Gastroesophageal sphincter (tissue), 4 donors: ENCODE measurements around the gene GABRB2. TPM values are rescaled to one million over a fixed set of nuclear protein-coding genes. Genes with fewer than 3 reads are reported as not detected.

Experiments
- ATAC-seq: fragments of 150-250 bp; one replicate; pipeline ENCODE4 v1.9.1; 2016; ENCODE audit warnings: mild to moderate bottlenecking, moderate library complexity
- H3K27ac ChIP-seq, 4 donors: fragments of 200-600 bp; sonication (generic) in 3 of 4; 1 replicate in 3 of 4; 2 replicates in 1 of 4; pipeline ENCODE4 v1.5.1; 2016 to 2019
- H3K27me3 ChIP-seq: fragments of 200-600 bp; sonication (generic); one replicate; pipeline ENCODE4 v1.5.1; 2019
- H3K36me3 ChIP-seq, 2 donors: fragments of 200-600 bp; sonication (generic); one replicate each; pipeline ENCODE4 v1.5.1; 2019; ENCODE audit warnings: control low read depth in 1 of 2
- H3K4me1 ChIP-seq, 3 donors: fragments of 200-600 bp; sonication (generic); 1 replicate in 2 of 3; 2 replicates in 1 of 3; pipeline ENCODE4 v1.5.1; 2016 to 2019; ENCODE audit warnings: control low read depth in 2 of 3
- H3K4me3 ChIP-seq, 2 donors: fragments of 200-600 bp; sonication (generic); one replicate each; pipeline ENCODE4 v1.5.1; 2019; ENCODE audit warnings: mild to moderate bottlenecking in 1 of 2, moderate library complexity in 1 of 2
- H3K9me3 ChIP-seq, 3 donors: fragments of 200-600 bp; sonication (generic); one replicate each; pipeline ENCODE4 v1.5.1; 2017 to 2019; ENCODE audit warnings: control low read depth in 2 of 3
- CTCF ChIP-seq, 4 experiments: fragments of 200-600 bp in 2 of 4; fragments of 450-650 bp in 2 of 4; sonication (generic) in 1 of 4; IDR thresholded peaks; one replicate each; pipeline ENCODE4 v1.5.1; 2017 to 2019; ENCODE audit warnings: antibody characterized with exemption in 4 of 4, mild to moderate bottlenecking in 2 of 4, moderate library complexity in 2 of 4
- EP300 ChIP-seq: sonication (generic); formaldehyde crosslinking; IDR thresholded peaks from one replicate; pipeline ENCODE4 v1.6.1; 2017; ENCODE audit warnings: antibody characterized with exemption, mild to moderate bottlenecking
- POLR2A ChIP-seq, 2 donors: fragments of 450-650 bp; IDR thresholded peaks; one replicate each; pipeline ENCODE4 v1.6.1; 2017; ENCODE audit warnings: antibody characterized with exemption in 2 of 2, mild to moderate bottlenecking in 2 of 2, moderate library complexity in 1 of 2
- POLR2AphosphoS5 ChIP-seq: sonication (generic); formaldehyde crosslinking; IDR thresholded peaks from one replicate; pipeline ENCODE4 v1.6.1; 2017; ENCODE audit warnings: antibody characterized with exemption
- WGBS, 2 donors: methylation state at CpG; one replicate each; pipeline ENCODE4 v1.1.5; 2018; ENCODE audit warnings: low coverage in 1 of 2; 5-methylcytosine and 5-hydroxymethylcytosine counted together
- total RNA-seq, 4 donors: library from RNA; depleted of rRNA; stranded (reverse); fragments of >200 nt; gene quantifications; one replicate each; pipeline ENCODE4 v1.1.0, GENCODE V29; 2016

GABRB2 gene
- total RNA-seq, 4 donors from 2014 or later, result 1.0 to 17.3 (median 1.1) TPM

GRCh38 chr5:161442471-161442870 is 104.1 kb downstream of the GABRB2 start:
- Histone ChIP-seq H3K36me3 (no peaks in the 10 kb centered on the region), H3K9me3 (no peaks in the 10 kb centered on the region), H3K4me3 (no peak overlapping the region), H3K27me3 (no peaks in the 10 kb centered on the region), H3K4me1 (no peaks in the 10 kb centered on the region), H3K27ac (no peak overlapping the region)
- TF ChIP-seq CTCF (IDR thresholded peaks at IDR 0.05) (no peak), EP300 (no peak), POLR2A (IDR thresholded peaks at IDR 0.05) (no peak)
- no peak for ATAC-seq

- Histone ChIP-seq H3K36me3 (no peaks in the 10 kb centered on the region), H3K9me3 (no peaks in the 10 kb centered on the region), H3K4me3 (no peak overlapping the region), H3K27me3 (no peaks in the 10 kb centered on the region), H3K4me1 (no peaks in the 10 kb centered on the region), H3K27ac (no peak overlapping the region)
- no peak for TF ChIP-seq POLR2AphosphoS5
- no peak for TF ChIP-seq CTCF (IDR thresholded peaks at IDR 0.05)
- no peak for TF ChIP-seq EP300
- TF ChIP-seq POLR2A (IDR thresholded peaks at IDR 0.05), result no peak
- 40 to 60% methylated on average over 2 of the region's 2 CpGs for WGBS, 2 donors
- ATAC-seq, result no peak
These were observed 113.7 kb downstream of the GABRB2 start for GRCh38 chr5:161432798-161433197.

- H3K36me3 ChIP-seq, result no peaks in the 10 kb centered on the region
- no peaks in the 10 kb centered on the region for H3K27me3 ChIP-seq
- H3K9me3 ChIP-seq, result no peaks in the 10 kb centered on the region
- no peak overlapping the region for H3K4me3 ChIP-seq
- TF ChIP-seq CTCF (IDR thresholded peaks at IDR 0.05), result no peak
- TF ChIP-seq POLR2AphosphoS5, result no peak
- no peak for TF ChIP-seq EP300
- TF ChIP-seq POLR2A (IDR thresholded peaks at IDR 0.05), result no peak
- 55 to 86% methylated on average over 1 of the region's 1 CpG for WGBS, 2 donors
- H3K27ac ChIP-seq, result no peak overlapping the region
- ATAC-seq, result no peak
- no peaks in the 10 kb centered on the region for H3K4me1 ChIP-seq
These were observed 114.6 kb downstream of the GABRB2 start for GRCh38 chr5:161431963-161432362.

GRCh38 chr5:161421067-161421466 is 125.5 kb downstream of the GABRB2 start:
- Histone ChIP-seq H3K9me3 (peaks cover 0 to 10% (median 0%) of the 10 kb centered on the region in 3 donors), H3K27me3 (no peaks in the 10 kb centered on the region), H3K36me3 (no peaks in the 10 kb centered on the region), H3K27ac (no peak overlapping the region), H3K4me3 (no peak overlapping the region), H3K4me1 (no peaks in the 10 kb centered on the region)
- WGBS, 2 donors, result 71 to 72% methylated on average over 4 of the region's 4 CpGs
- ATAC-seq, result no peak
- TF ChIP-seq EP300, result no peak

GRCh38 chr5:161420521-161420920 is 126.0 kb downstream of the GABRB2 start:
- Histone ChIP-seq H3K4me3 (no peak overlapping the region), H3K27ac (no peak overlapping the region), H3K9me3 (peaks cover 0 to 10% (median 0%) of the 10 kb centered on the region in 3 donors), H3K36me3 (no peaks in the 10 kb centered on the region), H3K27me3 (no peaks in the 10 kb centered on the region), H3K4me1 (no peaks in the 10 kb centered on the region)
- no peak for TF ChIP-seq EP300
- no peak for TF ChIP-seq POLR2A (IDR thresholded peaks at IDR 0.05)
- TF ChIP-seq POLR2AphosphoS5, result no peak
- TF ChIP-seq CTCF (IDR thresholded peaks at IDR 0.05), result no peak
- 51 to 67% methylated on average over 1 to 3 of the region's 3 CpGs for WGBS, 2 donors
- no peak for ATAC-seq

GRCh38 chr5:161414896-161415295 is 131.6 kb downstream of the GABRB2 start:
- Histone ChIP-seq H3K27ac (no peak overlapping the region), H3K9me3 (no peaks in the 10 kb centered on the region), H3K4me3 (no peak overlapping the region), H3K27me3 (no peaks in the 10 kb centered on the region), H3K4me1 (no peaks in the 10 kb centered on the region), H3K36me3 (no peaks in the 10 kb centered on the region)
- 58 to 59% methylated on average over 3 of the region's 3 CpGs for WGBS, 2 donors
- TF ChIP-seq CTCF (IDR thresholded peaks at IDR 0.05) (no peak), POLR2A (IDR thresholded peaks at IDR 0.05) (no peak), POLR2AphosphoS5 (no peak), EP300 (no peak)
- ATAC-seq, result no peak
